K562 (cell line): ENCODE results near the gene DLGAP1. TPM values are rescaled to one million over a fixed set of nuclear protein-coding genes. Genes with fewer than 3 reads are reported as not detected.

ENCODE experiments used
- BHLHE40 ChIP-seq: IDR thresholded peaks from 2 replicates; pipeline ENCODE4 v1.6.1; 2011; ENCODE audit warnings: low read length, improper control_type of control experiment
- E2F3 ChIP-seq: fragments of 250-450 bp; sonication (Bioruptor Pico); IDR thresholded peaks from 2 replicates; pipeline ENCODE4 v1.4.0; 2020; ENCODE audit warnings: mild to moderate bottlenecking
- EP400 ChIP-seq: fragments of 450-650 bp; IDR thresholded peaks from 2 replicates; pipeline ENCODE4 v1.6.1; 2017; ENCODE audit warnings: antibody characterized with exemption, mild to moderate bottlenecking, moderate library complexity
- FOXM1 ChIP-seq, 2 experiments: fragments of 450-650 bp in 1 of 2; sonication (generic) in 1 of 2; formaldehyde crosslinking in 1 of 2; IDR thresholded peaks; 2 replicates each; pipeline versions ENCODE4 v1.6.1 to v1.9.0; 2017 to 2022; ENCODE audit warnings: low read depth in 2 of 2, mild to moderate bottlenecking in 2 of 2, missing genetic modification reagents in 1 of 2, moderate library complexity in 1 of 2
- KAT8 ChIP-seq: fragments of 450-650 bp; IDR thresholded peaks from 2 replicates; pipeline ENCODE4 v1.6.1; 2016; ENCODE audit warnings: low read depth, mild to moderate bottlenecking
- KLF16 ChIP-seq: IDR thresholded peaks from 2 replicates; pipeline ENCODE4 v1.6.1; 2016; ENCODE audit warnings: antibody characterized with exemption
- MEF2D ChIP-seq: conservative IDR thresholded peaks from 2 replicates; pipeline ENCODE4 v1.6.1; 2016; ENCODE audit warnings: low read depth, missing genetic modification characterization, missing compliant biosample characterization
- NFIX ChIP-seq: fragments of 250-450 bp; sonication (Bioruptor Pico); IDR thresholded peaks from 2 replicates; pipeline ENCODE4 v1.4.0; 2020; ENCODE audit warnings: low read depth, mild to moderate bottlenecking, moderate library complexity
- NR2C2 ChIP-seq, 2 experiments: fragments of 200-800 bp in 1 of 2; sonication (Bioruptor generic) in 1 of 2; sonication (generic) in 1 of 2; formaldehyde crosslinking in 1 of 2; IDR thresholded peaks; 2 replicates each; pipeline versions ENCODE4 v1.6.1 to v1.8.0; 2016 to 2022; ENCODE audit warnings: mild to moderate bottlenecking in 1 of 2, missing compliant biosample characterization in 1 of 2, missing genetic modification characterization in 1 of 2, missing genetic modification reagents in 1 of 2
- RCOR1 ChIP-seq, 2 experiments: IDR thresholded peaks; 2 replicates each; pipeline ENCODE4 v1.6.1; 2012; ENCODE audit warnings: low read depth in 2 of 2, low read length in 2 of 2, borderline replicate concordance in 1 of 2, improper control_type of control experiment in 1 of 2
- TBL1XR1 ChIP-seq, 2 experiments: IDR thresholded peaks; 2 replicates each; pipeline ENCODE4 v1.6.1; 2012; ENCODE audit warnings: improper control_type of control experiment in 2 of 2, low read length in 2 of 2, mild to moderate bottlenecking in 1 of 2
- TCF3 ChIP-seq: sonication (generic); formaldehyde crosslinking; IDR thresholded peaks from 2 replicates; pipeline ENCODE4 v1.4.0; 2020; ENCODE audit warnings: mild to moderate bottlenecking, missing genetic modification reagents
- ZEB2 ChIP-seq: fragments of 450-650 bp; IDR thresholded peaks from 2 replicates; pipeline ENCODE4 v1.6.1; 2016
- ZNF316 ChIP-seq: fragments of 450-650 bp; IDR thresholded peaks from 2 replicates; pipeline ENCODE4 v1.6.1; 2016
- polyA plus RNA-seq, 8 experiments: library from polyadenylated mRNA; depleted of rRNA in 4 of 8; stranded (reverse) in 5 of 8; unstranded in 3 of 8; fragments of >200 nt; fragmentation: Nextera tagmentation in 2 of 8; fragmentation: Illumina TruSeq in 1 of 8; extraction: Ambion mirVana in 2 of 8; extraction: Trizol in 1 of 8; gene quantifications; 2 replicates each; pipeline versions ENCODE4 v1.2.1 to v1.2.3, GENCODE V29; 2011 to 2014; ENCODE audit warnings: inconsistent platforms in 1 of 8, missing spikeins in 1 of 8
- total RNA-seq, 7 experiments: library from RNA; depleted of rRNA in 6 of 7; stranded (reverse); fragments of >200 nt in 6 of 7; fragmentation: Illumina TruSeq in 2 of 7; extraction: Trizol in 2 of 7; gene quantifications; 2 replicates each; pipeline versions ENCODE4 v1.2.1 to v1.2.3, GENCODE V29; 2011 to 2021; ENCODE audit warnings: low replicate concordance in 1 of 7
- TF ChIP-seq, protein P1 (sequence below): sonication (generic); formaldehyde crosslinking; IDR thresholded peaks from 2 replicates; pipeline ENCODE4 v1.8.0; 2022; ENCODE audit warnings: mild to moderate bottlenecking, missing genetic modification reagents, borderline replicate concordance
- TF ChIP-seq, protein P2 (sequence below): IDR thresholded peaks from 2 replicates; pipeline ENCODE4 v1.6.1; 2011; ENCODE audit not compliant: insufficient read length; ENCODE audit errors: extremely low read depth
- TF ChIP-seq, protein P3 (sequence below), 2 experiments: fragments of 450-650 bp; conservative IDR thresholded peaks; 2 replicates each; pipeline ENCODE4 v1.6.1; 2017; ENCODE audit warnings: mild to moderate bottlenecking in 2 of 2, moderate library complexity in 2 of 2
- TF ChIP-seq, protein P4 (sequence below): fragments of 250-450 bp; sonication (Bioruptor Pico); IDR thresholded peaks from 2 replicates; pipeline ENCODE4 v1.8.0; 2022; ENCODE audit warnings: moderate library complexity, mild to moderate bottlenecking, inconsistent platforms
- TF ChIP-seq, protein P5 (sequence below): fragments of 250-450 bp; sonication (Bioruptor Pico); IDR thresholded peaks from 2 replicates; pipeline ENCODE4 v1.5.0; 2020; ENCODE audit warnings: mild to moderate bottlenecking
- TF ChIP-seq, protein P6 (sequence below), 2 experiments: fragments of 450-650 bp in 1 of 2; sonication (generic) in 1 of 2; formaldehyde crosslinking in 1 of 2; IDR thresholded peaks in 1 of 2; conservative IDR thresholded peaks in 1 of 2; 2 replicates each; pipeline versions ENCODE4 v1.6.1 to v1.8.1; 2016 to 2023; ENCODE audit warnings: mild to moderate bottlenecking in 2 of 2, moderate library complexity in 2 of 2, inconsistent platforms in 1 of 2, missing genetic modification reagents in 1 of 2

DLGAP1 gene
- total and polyA plus RNA-seq, 9 of the 15 experiments (the other 6 are each of a cell fraction or from before 2014, with no cell fraction given) = 0.04 to 0.22 (median 0.08) TPM

DNA sequence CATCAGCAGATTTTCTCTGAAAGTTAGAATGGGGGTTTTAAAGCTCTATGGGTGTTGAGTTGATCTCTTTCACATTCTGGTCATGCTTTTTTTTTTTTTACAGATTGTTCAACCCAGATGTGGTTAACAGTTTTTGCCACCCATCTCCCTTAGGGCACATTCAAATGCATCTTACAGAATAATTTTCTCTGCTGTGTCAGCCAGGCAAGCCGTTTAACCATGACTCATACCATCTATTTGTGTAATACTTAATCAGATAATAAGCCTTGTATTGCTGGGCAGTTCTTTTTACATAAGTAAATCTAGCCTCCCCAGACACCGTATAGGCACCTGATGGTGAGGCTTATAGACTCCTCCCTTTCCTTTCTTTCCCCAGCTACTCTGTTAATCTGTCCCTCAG, 943.1 kb downstream of the DLGAP1 start (continued):
- TF ChIP-seq TBL1XR1 (IDR thresholded peaks at IDR 0.05; ENCODE audit: low read length in 2 of 2) (peak in 1 of 2 experiments; percentile 81; a peak in 2 of 4 replicates), NFIX (no peak), E2F3 (CRISPR knock-in tag) (no peak), KAT8 (no peak), NR2C2 (CRISPR knock-in tag; IDR thresholded peaks at IDR 0.05) (no peak), NR2C2 (tag; IDR thresholded peaks at IDR 0.05) (0 out of 2 replicates have a peak, but pooled peaks have one; percentile 22), ZEB2 (peak; percentile 68), BHLHE40 (peak; percentile 24; the same call in 1 of the 2 replicates), KLF16 (peak; percentile 15; the same call in 1 of the 2 replicates), TCF3 (CRISPR knock-in tag) (peak; percentile 57), RCOR1 (IDR thresholded peaks at IDR 0.05; ENCODE audit: borderline replicate concordance in 1 of 2, low read depth in 2 of 2, low read length in 2 of 2) (peak in 1 of 2 experiments; percentile 72; a peak in 2 of 4 replicates), ZNF316 (peak; percentile 58; the same call in 1 of the 2 replicates), MEF2D (tag) (peak; percentile 43; the same call in 1 of the 2 replicates), FOXM1 (IDR thresholded peaks at IDR 0.05; ENCODE audit: low read depth) (peak; percentile 58; the same call in 1 of the 2 replicates), FOXM1 (CRISPR knock-in tag; IDR thresholded peaks at IDR 0.05; ENCODE audit: low read depth) (no peak), EP400 (peak; percentile 48; the same call in 1 of the 2 replicates)
- TF ChIP-seq, protein P1, sequence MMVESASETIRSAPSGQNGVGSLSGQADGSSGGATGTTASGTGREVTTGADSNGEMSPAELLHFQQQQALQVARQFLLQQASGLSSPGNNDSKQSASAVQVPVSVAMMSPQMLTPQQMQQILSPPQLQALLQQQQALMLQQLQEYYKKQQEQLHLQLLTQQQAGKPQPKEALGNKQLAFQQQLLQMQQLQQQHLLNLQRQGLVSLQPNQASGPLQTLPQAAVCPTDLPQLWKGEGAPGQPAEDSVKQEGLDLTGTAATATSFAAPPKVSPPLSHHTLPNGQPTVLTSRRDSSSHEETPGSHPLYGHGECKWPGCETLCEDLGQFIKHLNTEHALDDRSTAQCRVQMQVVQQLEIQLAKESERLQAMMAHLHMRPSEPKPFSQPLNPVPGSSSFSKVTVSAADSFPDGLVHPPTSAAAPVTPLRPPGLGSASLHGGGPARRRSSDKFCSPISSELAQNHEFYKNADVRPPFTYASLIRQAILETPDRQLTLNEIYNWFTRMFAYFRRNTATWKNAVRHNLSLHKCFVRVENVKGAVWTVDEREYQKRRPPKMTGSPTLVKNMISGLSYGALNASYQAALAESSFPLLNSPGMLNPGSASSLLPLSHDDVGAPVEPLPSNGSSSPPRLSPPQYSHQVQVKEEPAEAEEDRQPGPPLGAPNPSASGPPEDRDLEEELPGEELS = no peak
- TF ChIP-seq, protein P2, sequence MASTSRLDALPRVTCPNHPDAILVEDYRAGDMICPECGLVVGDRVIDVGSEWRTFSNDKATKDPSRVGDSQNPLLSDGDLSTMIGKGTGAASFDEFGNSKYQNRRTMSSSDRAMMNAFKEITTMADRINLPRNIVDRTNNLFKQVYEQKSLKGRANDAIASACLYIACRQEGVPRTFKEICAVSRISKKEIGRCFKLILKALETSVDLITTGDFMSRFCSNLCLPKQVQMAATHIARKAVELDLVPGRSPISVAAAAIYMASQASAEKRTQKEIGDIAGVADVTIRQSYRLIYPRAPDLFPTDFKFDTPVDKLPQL = no peak
- TF ChIP-seq, protein P3, sequence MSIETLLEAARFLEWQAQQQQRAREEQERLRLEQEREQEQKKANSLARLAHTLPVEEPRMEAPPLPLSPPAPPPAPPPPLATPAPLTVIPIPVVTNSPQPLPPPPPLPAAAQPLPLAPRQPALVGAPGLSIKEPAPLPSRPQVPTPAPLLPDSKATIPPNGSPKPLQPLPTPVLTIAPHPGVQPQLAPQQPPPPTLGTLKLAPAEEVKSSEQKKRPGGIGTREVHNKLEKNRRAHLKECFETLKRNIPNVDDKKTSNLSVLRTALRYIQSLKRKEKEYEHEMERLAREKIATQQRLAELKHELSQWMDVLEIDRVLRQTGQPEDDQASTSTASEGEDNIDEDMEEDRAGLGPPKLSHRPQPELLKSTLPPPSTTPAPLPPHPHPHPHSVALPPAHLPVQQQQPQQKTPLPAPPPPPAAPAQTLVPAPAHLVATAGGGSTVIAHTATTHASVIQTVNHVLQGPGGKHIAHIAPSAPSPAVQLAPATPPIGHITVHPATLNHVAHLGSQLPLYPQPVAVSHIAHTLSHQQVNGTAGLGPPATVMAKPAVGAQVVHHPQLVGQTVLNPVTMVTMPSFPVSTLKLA (conservative IDR thresholded peaks at IDR 0.05) = peak in 1 of 2 experiments; percentile 35; a peak in 1 of 4 replicates
- TF ChIP-seq, protein P4, sequence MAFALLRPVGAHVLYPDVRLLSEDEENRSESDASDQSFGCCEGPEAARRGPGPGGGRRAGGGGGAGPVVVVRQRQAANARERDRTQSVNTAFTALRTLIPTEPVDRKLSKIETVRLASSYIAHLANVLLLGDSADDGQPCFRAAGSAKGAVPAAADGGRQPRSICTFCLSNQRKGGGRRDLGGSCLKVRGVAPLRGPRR (CRISPR knock-in tag) = no peak
- TF ChIP-seq, protein P5, sequence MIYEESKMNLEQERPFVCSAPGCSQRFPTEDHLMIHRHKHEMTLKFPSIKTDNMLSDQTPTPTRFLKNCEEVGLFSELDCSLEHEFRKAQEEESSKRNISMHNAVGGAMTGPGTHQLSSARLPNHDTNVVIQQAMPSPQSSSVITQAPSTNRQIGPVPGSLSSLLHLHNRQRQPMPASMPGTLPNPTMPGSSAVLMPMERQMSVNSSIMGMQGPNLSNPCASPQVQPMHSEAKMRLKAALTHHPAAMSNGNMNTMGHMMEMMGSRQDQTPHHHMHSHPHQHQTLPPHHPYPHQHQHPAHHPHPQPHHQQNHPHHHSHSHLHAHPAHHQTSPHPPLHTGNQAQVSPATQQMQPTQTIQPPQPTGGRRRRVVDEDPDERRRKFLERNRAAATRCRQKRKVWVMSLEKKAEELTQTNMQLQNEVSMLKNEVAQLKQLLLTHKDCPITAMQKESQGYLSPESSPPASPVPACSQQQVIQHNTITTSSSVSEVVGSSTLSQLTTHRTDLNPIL = no peak
- TF ChIP-seq, protein P6, sequence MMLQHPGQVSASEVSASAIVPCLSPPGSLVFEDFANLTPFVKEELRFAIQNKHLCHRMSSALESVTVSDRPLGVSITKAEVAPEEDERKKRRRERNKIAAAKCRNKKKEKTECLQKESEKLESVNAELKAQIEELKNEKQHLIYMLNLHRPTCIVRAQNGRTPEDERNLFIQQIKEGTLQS (IDR thresholded peaks at IDR 0.05) = peak; percentile 96
- TF ChIP-seq, protein P6 (CRISPR knock-in tag; conservative IDR thresholded peaks at IDR 0.05) = no peak
